GM15510 (cell line): ENCODE data around the gene PSMB5.
A peak's percentile ranks its signal among the peaks of the same experiment; 100 is the strongest.

ENCODE experiments used
- POLR2A ChIP-seq: IDR thresholded peaks from 3 replicates; pipeline ENCODE4 v1.6.1; 2011; ENCODE audit warnings: borderline replicate concordance; ENCODE audit not compliant: insufficient read length; ENCODE audit errors: extremely low read depth

Gene PSMB5

DNA sequence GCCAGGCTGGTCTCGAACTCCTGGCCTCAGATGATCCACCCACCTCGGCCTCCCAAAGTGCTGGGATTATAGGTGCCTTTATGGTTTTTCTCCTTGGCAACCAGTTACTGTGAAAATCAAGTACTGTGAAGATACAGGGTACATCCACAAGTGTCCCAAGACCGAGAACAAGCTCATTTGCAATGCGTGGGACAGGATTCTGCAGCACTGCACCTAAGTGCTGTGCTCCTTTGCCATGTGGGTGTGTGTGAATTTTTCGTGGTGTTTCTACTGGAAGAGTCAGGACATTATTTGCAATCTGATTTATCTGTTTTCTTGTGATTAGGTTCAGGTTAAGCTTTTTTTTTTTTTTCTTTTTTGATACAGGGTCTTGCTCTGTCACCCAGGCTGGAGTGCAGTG is 17.6 kb downstream of the PSMB5 start:
- TF ChIP-seq POLR2A, result no peak

DNA sequence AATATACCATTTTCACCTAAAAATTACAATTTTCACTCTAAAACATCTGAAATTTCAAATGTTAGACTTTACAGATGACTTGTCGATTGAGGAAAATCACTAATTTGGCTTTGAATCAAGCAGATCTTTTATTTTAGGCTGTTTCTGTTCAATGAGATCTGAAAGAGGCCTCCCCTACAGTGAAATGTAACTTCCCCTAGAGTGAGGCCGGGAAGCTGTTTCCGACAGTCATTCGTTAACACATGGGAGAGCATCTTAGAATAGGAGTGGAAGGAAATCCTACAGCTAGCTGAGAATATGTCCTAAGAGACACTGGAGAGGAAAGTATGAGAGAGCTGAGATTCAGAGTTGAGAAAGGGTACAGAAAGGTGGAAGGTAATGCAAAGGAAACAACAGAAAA is 19.1 kb downstream of the PSMB5 start:
- no peak for TF ChIP-seq POLR2A

DNA sequence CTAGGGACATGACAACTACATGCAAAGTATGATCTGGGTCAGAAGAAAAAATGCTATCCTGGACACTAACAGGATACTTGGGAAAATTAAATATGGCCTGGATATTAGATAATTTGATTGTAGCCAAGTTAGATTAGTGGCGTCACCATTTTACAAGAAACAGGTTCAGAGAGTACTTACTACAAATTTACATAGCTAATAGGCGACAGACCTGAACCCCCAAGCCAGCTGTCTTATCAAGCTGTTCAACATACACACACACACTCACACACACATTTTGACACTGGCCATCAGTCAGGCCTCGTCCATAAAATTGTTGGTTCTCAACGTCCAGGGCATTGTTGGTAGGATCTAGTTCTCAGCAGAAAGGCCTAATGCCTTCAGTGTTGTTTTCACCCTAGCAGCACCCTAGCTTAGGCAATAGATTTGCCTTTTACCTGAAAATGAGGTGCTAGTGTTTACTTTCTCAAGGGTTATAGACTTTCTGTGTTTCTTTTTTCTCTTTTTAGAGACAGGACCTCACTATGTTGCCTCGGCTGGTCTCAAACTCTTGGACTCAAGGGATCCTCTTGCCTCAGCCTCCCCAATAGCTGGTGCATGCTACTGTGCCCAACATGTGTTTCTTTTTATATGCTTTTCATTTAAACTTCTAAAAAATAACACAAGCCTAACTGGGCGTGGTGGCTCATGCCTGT is 21.5 kb downstream of the PSMB5 start:
- TF ChIP-seq POLR2A, result no peak

DNA sequence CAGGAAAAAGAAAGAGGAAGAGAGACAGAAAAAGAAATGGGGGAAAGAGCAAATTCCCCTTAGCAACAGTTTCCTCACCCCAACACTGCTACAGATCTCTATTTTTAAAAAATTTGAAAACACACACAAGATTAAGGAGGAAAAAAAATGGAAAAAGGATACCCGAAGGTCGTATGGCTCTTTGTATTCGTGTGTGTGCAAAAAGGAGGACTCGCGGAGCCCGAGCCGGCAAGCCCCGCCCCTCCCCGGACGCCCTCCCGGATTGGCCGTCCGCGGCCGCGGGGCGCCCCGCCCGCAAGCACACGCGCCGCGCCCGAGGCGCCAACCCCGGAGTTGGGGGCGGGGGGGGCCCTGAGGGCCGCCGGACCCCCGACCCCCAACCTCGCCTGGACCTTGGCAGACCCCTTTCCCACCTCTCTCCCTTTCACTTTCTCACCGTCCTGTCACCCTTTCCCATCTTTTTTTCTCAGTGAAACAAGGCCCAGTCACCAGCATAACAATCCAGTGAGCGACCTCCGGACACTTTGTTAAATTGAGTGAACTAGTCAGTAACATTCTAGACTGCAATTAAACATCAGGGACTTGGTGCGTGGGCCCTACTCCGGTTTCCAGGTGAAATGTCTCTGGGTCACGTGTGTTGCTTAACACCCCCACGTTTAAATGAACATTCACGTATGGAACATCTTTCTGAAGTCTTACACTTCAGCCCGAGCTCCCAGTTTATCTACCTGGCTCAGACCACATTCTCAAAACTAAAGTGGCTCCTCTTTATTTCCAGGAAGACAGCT is 24.6 kb downstream of the PSMB5 start, which contains the start of gene C14orf93:
C14orf93 (minus strand) TSS at position 205 of the 788 bp plus-strand sequence. CDS start 11,120 bp downstream, outside the sequence.
- peak; percentile 59 for TF ChIP-seq POLR2A

DNA sequence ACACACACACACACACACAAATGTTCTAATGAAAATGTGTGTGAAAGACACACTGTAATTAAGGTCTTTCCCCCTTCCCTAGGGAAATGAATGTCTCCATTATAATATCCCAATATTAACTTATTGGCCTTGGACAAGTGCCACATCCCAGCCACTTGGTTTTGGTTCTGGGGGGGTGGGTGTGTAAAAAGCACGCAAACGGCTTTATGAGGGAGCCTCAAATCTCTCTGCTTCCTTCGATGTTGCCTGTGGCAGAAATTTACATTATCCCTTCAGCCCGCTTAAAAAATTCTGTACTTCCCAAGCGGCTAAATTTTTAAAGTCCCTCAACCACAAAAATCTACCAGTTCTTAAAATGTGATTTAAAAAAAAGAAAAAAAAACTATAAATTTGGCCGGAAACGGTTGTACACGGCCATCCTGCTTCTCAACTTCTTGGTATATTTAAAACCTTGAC is 25.2 kb downstream of the PSMB5 start:
- TF ChIP-seq POLR2A, result no peak

DNA sequence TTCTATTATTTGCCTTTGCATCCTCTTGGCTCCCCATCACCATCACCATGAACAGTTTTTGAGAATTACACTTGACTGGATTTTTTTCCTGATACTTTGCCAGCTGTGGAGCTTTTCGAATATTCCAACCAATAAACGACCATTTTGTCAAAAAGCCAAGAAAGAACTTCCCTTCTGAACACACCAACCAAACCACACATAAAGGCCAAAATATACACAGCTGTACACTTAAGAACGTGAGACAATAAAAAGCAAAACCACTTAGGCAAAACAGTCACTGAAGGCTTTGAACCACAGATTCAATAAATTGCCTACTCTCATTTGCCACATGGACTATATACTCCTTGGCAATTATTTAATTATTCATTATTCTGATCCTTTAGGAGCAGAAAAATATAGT is 25.9 kb downstream of the PSMB5 start:
- no peak for TF ChIP-seq POLR2A

DNA sequence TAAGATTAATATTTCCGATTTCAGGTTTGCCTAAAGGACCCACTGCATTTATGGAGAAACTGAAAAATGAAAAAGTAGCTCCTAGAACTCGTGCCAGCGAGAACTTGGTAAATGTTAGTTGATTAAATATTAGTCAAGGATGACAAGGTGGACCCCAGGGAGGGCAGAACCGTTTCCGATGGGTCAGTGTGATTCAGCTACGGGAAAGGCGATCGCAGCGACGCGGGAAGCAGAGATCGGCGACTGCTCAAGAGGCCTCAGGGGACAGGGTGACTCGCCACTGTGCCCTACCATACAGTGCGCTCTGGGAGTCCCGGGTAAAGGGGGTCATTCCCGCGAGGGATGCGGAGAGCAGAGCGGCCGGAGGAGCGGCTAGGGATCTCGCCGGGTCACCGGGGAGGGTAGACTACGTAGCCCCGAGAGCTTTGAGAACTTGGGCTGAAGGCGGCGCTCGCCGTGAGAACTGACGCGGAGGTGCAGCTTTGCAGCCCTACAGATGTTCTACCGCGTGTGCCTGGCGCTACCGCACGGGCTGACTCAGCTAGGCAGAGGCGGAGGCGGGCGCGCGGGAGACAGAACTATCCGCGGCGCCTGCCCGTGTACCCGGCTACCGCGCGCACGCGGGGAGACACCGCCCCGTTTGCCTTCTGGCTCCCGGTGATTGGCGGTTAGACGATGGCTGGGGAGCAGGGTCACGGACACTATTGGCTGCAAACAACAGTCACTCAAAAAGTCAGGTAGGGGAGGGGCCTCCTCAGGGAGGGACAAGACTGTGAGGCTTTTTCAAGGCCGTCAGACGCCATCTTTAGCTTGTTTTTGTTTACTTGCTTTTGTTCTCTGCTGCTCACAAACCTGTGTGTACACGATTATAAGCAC is 27.9 kb downstream of the PSMB5 start:
- peak; percentile 96 for TF ChIP-seq POLR2A

DNA sequence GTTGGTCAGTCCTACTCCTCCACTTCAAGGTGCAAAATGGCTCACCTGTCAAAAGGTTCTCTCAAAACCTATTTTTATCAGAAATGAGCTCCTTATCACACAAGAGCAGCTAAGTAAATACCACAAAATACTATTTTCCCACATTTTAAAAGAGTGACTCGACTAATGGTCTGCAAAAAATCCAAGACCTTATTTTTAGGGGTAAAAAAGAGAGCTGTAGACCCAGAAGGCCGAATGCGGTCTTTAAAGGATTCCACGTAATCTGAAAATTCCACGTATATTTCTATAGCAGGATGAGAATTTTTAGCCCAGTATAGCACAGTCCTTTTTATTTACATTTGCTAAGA is 28.5 kb downstream of the PSMB5 start:
- TF ChIP-seq POLR2A, result no peak

DNA sequence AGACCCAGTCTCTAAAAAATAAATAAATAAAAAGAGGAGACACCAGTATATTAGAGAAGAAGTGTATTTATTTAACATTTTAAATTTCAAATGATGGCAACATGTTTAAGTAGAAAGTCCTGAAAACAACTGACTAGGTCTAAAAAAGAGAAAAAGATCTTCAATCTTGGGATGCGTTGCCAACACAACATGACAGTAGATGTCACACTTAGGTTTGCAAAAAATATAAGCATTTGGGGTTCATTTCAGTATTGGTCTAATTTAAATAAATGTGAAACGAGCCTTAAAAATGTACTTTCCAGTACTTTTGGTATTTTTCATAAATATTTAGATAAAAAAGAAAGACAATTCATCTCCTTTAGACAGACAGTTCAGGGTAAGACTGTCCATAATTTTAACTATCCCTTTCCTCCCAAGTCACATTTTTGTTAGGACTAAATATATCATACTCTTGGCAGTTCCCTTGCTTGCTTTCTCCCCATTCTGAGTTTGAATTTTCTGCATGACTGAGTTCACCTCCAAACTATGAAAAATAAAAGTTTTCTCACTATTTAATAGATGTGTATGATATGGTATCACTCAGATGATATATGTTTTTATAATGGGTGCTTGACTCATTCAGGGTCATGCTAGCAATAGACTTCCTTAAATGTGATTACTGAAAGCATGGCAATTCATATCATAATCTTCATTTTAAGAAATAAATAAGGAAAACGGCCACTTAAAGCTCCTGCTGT is 29.1 kb downstream of the PSMB5 start:
- no peak for TF ChIP-seq POLR2A

DNA sequence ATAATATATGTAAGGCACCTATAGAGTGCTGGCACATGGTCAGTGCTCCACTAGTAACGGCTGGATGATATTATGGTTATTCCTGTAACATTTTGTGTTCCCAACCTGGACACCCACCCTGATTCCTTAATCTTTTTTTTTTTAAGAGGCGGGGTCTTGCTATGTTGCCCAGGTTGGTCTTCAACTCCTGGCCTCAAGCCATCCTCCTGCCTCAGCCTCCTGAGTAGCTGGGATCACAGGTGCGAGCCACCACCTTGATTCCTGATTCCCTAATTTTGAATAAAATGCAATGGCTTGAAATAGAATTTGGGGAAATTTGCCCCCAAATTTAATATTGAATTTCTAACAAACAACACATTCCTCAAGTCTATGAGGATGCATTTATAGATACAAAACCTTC is 32.1 kb downstream of the PSMB5 start:
- no peak for TF ChIP-seq POLR2A

DNA sequence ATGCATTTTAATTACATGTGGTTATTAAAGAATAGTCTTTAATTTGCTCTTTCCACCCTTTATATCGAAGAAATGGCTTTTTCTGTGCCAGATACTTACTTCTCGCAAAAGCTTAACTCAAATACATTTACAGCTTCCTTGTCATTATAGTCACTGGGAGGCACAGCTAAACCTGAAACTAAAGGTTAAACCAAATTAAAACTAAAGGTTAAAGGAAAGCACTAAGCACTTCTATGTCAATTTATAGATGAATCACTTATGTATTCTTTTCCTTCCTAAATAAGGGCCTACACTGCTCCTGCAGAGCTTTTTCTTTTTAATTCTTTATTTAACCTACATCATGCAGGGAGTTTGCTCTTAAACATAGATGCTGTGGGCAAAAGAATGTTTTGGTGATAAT is 33.8 kb downstream of the PSMB5 start:
- TF ChIP-seq POLR2A, result no peak

DNA sequence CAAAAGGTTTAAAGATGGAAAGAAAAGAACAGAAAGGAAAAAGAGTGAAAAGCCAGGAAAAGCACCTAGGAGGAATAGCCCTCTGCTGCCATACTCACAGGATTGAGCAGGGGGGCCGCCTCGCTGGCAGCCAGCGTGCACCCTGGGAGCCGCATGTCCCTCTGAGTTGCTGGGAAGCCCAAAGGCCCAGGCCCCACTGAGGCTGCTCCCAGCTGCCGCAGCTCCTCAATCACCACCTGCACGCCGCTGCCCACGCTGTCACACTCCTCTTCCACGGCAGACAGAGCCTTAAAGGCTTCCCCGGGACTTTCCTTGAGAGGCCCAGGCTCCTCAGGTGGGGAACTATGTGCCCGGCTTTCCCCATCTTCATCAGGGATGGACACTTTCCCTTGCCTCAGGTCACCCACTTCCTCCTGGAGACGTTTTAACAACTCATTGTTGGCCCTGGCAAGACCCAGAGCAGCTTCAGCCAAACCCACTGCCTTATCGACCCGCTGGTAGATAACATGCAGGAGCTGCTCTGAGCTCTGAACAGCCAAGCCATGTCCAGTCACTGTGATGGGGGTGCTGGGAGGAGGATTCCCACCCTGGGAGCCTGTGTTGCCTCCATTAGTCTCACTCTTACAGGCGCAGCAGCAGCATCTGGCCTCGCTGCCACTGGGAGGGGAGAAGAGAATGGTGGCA is 36.2 kb downstream of the PSMB5 start:
- TF ChIP-seq POLR2A, result no peak

DNA sequence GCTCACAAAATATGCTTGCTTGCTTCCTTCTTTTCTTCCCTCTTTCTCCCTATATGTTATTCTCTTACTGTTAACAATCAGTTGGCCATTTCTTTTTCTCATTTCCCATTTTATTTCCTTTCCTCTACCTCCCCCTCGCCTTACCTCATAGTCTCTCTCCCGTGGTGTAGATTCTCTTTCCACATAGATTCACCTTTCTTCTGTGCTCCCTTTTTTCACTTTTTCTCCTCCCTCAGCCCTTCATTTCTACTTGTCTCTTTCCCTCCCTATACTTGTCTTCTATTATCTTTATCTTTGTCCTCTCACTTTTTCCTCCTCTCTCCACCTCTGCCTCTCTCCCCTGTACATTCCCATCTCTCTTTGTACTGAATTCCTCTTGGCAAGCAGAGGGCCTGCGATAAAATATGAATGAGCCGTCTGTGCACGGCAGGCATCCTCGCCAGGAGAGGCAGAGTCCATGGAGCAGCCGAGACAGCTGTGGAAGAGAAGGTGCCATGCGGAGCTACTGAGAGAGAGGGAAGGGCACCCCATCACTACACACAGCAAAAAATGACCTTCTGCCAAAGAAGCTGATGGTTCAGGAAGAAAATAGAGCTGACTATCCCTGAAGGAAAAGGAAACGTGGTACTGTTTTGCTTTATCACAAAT is 36.9 kb downstream of the PSMB5 start:
- TF ChIP-seq POLR2A, result no peak

DNA sequence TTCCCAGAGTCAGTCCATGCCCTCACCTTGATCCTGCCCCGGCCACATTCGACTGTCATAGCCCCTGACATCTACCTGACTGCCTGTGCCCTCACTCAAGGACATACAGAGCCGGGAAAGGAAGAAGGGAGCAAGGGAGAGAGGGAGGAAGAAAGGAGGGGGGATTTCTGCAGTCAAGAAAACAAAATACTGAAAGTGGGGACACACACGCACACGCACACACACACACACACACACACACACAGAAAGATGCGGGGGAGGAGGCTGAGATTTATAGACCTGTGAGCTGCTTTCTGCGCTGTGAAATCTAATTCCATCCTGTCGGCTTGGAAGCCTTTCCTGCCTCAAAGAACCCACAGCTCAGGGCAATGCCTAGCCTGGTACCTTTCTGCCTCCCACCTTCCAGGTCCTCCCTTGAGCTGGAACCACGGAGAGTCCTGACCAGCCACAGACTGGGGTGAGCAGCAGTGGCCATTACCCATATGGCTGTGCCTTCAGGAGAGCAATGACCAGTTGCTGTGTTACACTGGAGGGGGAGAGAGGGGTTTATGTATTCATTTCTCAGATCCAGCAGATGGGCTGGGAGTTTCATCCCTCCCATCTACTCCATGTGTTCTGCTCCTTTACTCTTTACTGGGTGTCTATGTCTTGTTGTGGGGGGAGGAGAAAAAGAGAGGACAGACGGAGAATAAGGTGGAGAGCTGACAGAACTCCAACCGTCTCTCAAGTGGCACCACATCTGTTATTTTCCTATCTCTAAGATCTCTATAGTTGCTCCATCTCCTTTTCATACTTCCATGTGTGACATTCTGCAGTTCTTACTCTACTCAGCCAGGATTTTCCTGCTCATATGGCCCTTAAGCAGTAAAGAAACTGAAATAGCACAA is 37.7 kb downstream of the PSMB5 start:
- TF ChIP-seq POLR2A, result no peak
